NCI-H748 treated with DMSO at 0.1 percent for 48 hours (cell line): ENCODE data around the gene C4orf54.

Source experiments
- DNase-seq: peaks from one replicate; lab custom pipeline; 2025; lab: John Stamatoyannopoulos, UW

The C4orf54 gene

DNA sequence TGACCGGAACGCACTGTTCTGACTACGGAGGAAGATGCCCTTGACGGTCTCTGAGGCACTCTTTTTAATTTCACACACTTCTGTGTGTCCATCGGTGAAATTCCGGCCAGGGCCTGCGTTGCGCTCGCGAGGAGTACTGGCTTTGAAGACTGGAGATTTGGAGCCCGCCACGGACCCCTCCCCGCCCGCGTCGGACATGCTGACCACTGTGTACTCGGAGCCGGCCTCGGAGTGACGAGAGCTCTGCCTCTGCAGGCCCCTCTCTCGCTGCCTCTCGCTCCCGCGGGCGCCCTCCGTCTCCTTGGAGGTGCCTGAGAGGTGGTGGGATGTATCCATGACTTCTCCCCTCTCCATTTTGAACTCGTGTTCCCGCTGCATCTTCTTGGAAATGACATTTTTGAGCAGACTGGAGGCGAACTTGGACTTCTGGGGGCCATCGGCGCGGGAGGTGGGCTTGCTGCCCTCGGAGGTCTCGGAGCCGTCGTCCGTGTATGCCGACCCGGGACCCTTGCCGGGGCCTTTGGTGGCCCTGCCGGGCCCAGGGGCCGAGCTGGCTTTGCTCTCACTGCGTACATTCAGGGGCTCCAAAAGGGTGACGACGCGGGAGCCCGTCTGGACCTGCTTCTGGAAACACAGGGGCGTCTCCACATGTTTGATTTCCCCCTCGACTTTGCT, 5.7 kb downstream of the C4orf54 start:
- no peak for DNase-seq

GRCh38 chr4:99651016-99651769, 6.4 kb downstream of the C4orf54 start:
- DNase-seq, result no peak

GRCh38 chr4:99649778-99650177, 7.8 kb downstream of the C4orf54 start:
- DNase-seq, result no peak

GRCh38 chr4:99649208-99649607, 8.4 kb downstream of the C4orf54 start:
- DNase-seq, result no peak

DNA sequence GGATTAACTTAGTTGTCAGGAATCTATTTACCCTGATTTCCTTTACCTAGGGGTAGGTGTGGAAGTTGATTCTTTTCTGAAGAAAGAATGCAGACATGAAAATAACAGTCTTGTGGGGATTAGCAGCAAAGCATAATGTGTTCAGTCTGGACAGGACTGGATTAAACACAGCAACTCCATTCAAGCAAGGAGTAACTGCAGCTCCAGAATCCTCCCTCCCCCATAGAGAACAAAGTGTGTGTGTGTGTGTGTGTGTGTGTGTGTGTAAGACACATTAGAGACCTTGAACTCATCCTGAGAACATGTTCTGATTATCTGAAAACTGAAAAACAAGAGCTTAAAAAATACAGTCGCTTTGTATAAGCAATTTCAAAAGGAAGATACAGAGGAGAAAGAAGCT, 9.3 kb downstream of the C4orf54 start:
- DNase-seq, result no peak

DNA sequence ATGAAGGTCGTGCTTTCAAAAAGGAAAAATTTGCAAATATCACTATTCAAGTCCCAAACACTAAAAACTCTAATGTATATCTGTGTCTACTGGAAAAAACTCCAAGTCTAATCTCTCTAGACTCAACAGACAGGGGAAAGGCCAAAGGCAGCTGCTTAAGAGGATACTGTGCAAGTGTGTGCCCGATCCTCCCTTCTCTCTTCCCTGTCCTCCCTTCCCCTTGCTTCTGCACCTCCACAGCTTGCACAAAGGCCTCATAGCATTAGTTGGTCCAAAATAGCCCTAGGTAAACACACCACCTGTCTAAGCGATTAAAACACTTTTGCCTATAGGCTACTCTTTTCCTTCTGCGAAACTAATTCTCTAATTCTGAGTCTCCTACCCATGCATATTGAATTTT, 10.6 kb downstream of the C4orf54 start:
- DNase-seq, result no peak

GRCh38 chr4:99645638-99646037, 12.0 kb downstream of the C4orf54 start:
- DNase-seq, result no peak

GRCh38 chr4:99645036-99645435, 12.6 kb downstream of the C4orf54 start:
- no peak for DNase-seq

DNA sequence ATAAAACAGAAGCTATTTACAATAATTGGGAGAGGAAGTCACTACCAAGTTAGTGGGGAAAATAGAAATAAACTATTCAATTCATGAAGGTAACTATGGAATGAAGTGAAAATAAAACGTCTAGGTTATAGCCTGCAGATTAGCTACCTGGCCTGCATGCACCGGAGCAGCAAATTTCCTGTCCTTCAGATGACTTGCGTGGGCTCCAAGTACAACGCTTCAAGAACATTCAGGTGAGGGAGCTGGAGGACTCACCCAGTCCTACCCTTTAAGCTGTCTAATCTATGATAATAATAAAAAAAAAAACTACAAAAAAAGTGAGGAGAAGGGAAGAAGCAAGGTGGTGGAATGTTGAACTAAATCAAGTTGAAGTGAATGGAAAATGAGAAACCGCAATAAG, 13.2 kb downstream of the C4orf54 start:
- DNase-seq, result no peak

GRCh38 chr4:99642725-99643489, 14.7 kb downstream of the C4orf54 start:
- DNase-seq, result no peak

GRCh38 chr4:99640676-99641075, 17.0 kb downstream of the C4orf54 start:
- DNase-seq, result no peak

DNA sequence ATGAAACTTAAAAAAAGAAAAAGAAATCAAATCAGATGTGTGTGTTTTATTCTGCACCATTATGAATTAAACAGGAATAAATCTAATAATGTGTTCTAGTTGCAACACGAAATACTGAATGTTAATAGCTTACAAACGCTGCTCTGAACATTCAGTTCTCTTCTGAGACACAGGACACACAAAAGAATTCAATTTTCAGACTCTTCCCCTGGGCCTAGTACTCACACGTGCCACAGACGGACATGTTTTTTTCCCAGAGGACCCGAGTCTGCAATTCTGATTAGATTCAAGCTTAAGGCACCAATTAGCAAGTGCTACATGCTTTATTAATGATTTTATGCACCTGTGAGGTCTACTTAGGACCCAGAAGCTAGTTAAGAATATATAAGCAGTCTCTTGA, 20.5 kb downstream of the C4orf54 start:
- DNase-seq, result no peak

DNA sequence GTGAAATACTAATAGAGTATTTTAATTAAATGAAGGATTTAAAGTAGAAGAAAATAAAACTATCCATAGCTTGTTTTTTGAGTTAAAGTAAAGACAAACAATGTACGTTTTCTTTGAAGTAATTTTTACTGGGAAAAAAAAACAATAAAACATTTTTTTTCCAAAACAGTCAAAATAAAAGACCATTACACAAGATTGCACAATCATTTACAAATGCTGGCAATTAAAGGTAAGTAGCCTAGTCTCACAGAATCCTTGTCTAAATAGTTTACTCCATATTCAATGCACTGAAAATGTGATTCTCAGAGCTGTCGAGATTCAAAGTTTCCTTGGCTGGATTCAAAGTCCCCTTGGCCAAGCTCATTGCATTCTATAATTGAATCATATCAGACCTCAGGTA, 21.2 kb downstream of the C4orf54 start:
- DNase-seq, result no peak

GRCh38 chr4:99635601-99636000, 22.0 kb downstream of the C4orf54 start:
- DNase-seq, result no peak

- no peak for DNase-seq
Observed at GRCh38 chr4:99634742-99635360, 22.8 kb downstream of the C4orf54 start.

DNA sequence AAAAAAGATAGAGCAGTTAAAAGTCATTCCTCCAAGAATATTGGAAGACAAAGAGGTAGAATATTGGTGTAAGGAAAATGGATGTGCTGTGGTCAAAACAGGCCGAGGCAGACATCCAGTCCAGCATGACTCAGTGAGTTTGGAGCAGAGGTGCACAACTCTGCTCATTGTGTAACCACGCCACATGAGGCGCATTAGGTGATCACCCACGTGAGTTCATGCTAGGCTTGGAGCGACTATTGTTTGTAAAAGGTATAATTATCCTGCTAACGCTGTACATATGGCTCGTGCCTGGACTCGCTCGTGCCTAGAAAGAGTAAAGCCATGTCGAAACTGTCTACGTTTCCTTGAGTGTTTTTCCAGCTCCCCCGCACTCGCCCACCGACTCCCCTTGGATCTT, 23.9 kb downstream of the C4orf54 start:
- DNase-seq, result peak; percentile 12

- DNase-seq, result no peak
Observed at GRCh38 chr4:99630857-99631360, 26.7 kb downstream of the C4orf54 start.

GRCh38 chr4:99629962-99630554, 27.6 kb downstream of the C4orf54 start:
- no peak for DNase-seq

DNA sequence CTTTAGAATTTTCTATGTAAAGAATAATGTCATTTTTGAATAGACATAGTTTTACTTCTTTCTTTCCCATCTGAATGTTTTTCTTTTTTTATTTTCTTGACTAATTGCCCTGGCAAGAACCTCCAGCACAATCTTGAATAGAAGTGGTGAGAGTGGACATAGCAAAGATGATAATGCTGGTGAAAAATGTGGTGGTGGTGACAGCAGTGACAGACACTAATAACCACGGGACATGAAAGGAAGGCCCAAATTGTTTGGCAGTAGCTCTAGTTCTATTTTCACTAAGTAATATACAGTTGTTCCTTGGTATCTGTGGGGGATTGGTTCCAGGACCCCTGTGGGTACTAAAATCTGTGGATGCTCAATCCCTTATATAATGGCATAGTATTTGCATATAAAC, 29.6 kb downstream of the C4orf54 start:
- no peak for DNase-seq

DNA sequence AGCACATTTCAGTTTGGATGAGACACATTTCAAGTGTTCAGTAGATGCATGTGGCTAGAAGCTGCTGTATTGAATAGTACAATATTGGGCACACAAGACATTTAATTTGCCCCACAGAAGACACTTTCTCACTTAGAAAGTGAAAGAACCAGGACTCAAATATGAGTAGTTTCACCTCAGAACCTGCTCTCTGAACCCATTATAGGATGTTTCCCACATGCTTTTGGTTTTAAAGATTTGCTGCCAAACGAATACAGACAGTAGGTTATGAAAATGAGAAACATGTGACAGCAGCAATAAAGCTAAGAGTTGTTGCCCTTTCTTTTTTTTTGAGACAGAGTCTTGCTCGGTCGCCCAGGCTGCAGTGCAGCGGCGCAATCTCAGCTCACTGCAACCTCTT, 32.3 kb downstream of the C4orf54 start:
- DNase-seq, result no peak

GRCh38 chr4:99624141-99624719, 33.4 kb downstream of the C4orf54 start:
- no peak for DNase-seq

- DNase-seq, result no peak
Observed at GRCh38 chr4:99622341-99622740, 35.3 kb downstream of the C4orf54 start.
